Thyroid gland (tissue), 4 donors: ENCODE data around the gene DZIP3.

Source experiments
- POLR2A ChIP-seq, 2 donors: fragments of 450-650 bp; IDR thresholded peaks; one replicate each; pipeline ENCODE4 v1.6.1; 2017; ENCODE audit warnings: antibody characterized with exemption in 2 of 2, mild to moderate bottlenecking in 2 of 2, moderate library complexity in 1 of 2
- TF ChIP-seq, protein P1 (sequence below), 6 experiments: fragments of 200-600 bp in 3 of 6; fragments of 450-650 bp in 3 of 6; sonication (generic) in 3 of 6; IDR thresholded peaks; one replicate each; pipeline ENCODE4 v1.5.1; 2016 to 2019; ENCODE audit warnings: antibody characterized with exemption in 6 of 6, mild to moderate bottlenecking in 2 of 6, inconsistent platforms in 1 of 6, moderate library complexity in 1 of 6

DNA sequence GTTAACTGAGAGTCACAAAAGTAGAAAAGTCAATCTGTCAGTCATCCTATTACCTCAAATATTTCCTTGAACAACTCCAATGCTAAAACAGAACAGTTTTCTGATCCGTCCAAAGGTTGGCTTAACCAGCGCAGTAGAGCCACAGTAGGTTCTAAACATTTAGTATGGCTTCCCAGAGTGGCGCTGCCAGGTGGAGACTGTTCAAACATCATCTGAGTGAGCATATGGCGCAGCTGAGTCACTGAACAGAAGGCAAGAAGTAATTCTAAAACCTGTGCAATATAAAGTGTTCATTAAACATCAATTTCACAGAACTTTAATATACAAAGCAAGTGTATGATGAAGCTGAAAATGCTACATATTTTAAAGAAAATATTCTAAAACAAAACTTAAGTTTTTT, 20.2 kb upstream of the DZIP3 start:
- TF ChIP-seq, protein P1, sequence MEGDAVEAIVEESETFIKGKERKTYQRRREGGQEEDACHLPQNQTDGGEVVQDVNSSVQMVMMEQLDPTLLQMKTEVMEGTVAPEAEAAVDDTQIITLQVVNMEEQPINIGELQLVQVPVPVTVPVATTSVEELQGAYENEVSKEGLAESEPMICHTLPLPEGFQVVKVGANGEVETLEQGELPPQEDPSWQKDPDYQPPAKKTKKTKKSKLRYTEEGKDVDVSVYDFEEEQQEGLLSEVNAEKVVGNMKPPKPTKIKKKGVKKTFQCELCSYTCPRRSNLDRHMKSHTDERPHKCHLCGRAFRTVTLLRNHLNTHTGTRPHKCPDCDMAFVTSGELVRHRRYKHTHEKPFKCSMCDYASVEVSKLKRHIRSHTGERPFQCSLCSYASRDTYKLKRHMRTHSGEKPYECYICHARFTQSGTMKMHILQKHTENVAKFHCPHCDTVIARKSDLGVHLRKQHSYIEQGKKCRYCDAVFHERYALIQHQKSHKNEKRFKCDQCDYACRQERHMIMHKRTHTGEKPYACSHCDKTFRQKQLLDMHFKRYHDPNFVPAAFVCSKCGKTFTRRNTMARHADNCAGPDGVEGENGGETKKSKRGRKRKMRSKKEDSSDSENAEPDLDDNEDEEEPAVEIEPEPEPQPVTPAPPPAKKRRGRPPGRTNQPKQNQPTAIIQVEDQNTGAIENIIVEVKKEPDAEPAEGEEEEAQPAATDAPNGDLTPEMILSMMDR (IDR thresholded peaks at IDR 0.05) = no peak
- TF ChIP-seq POLR2A (IDR thresholded peaks at IDR 0.05) = no peak
